HepG2 (cell line): ENCODE results near the gene C19orf44. TPM values are rescaled to one million over a fixed set of nuclear protein-coding genes. Genes with fewer than 3 reads are reported as not detected.

Experiments
- ATAC-seq: fragments of 200-7000 bp; cut with Tn5 transposase; 3 replicates; pipeline ENCODE4 v1.9.1; 2020; ENCODE audit warnings: mild to moderate bottlenecking, moderate library complexity
- BruUV-seq: library from RNA; stranded (reverse); fragments of 400-500 nt; replicated peaks from 2 replicates; lab custom pipeline; 2021; lab: Mats Ljungman, UMichigan
- CTCF ChIA-PET: fragments of 300-600 bp; formaldehyde crosslinking; extraction: SDS; loops from one replicate; lab custom pipeline; 2021; ENCODE audit warnings: low total read pairs, inconsistent platforms, low intra/inter-chr PET ratio; lab: Yijun Ruan, JAX
- POLR2A ChIA-PET: fragments of 350-600 bp; sonication (Branson Sonifier 250); formaldehyde crosslinking; loops from one replicate; lab custom pipeline; 2020; ENCODE audit warnings: antibody characterized with exemption, inconsistent platforms; lab: Yijun Ruan, JAX
- DNase-seq: peaks from one replicate; pipeline ENCODE4 v3.0.0-alpha.2; 2015; ENCODE audit warnings: low spot score
- FAIRE-seq: peaks from 3 replicates; lab custom pipeline; 2011; peaks lifted over from hg19 to GRCh38; lab: Jason Lieb, UNC
- H2AFZ ChIP-seq: one replicate; pipeline ENCODE4 v1.6.1; 2011; ENCODE audit warnings: low read length, inconsistent platforms
- H3K27ac ChIP-seq: fragments of 300-600 bp; 3 replicates; pipeline ENCODE4 v1.8.0; 2011; ENCODE audit warnings: mixed run types, mild to moderate bottlenecking, mixed read lengths, low read length, inconsistent platforms; ENCODE audit not compliant: insufficient read depth; ENCODE audit errors: extremely low read length
- H3K27me3 ChIP-seq, 2 experiments: fragments of 200-600 bp in 1 of 2; 2 replicates in 1 of 2; 3 replicates in 1 of 2; pipeline versions ENCODE4 v1.6.0 to v1.8.0; 2011; ENCODE audit warnings: low read length in 2 of 2, mild to moderate bottlenecking in 2 of 2, moderate library complexity in 2 of 2, inconsistent platforms in 1 of 2; ENCODE audit not compliant: insufficient read depth in 2 of 2, control insufficient read depth in 1 of 2
- H3K36me3 ChIP-seq, 2 experiments: fragments of 200-600 bp in 1 of 2; replicated peaks in 1 of 2; 2 replicates in 1 of 2; 3 replicates in 1 of 2; pipeline versions ENCODE4 v1.5.1 to v1.8.0; 2011; ENCODE audit warnings: low read length in 2 of 2, inconsistent platforms in 1 of 2; ENCODE audit not compliant: insufficient read depth in 2 of 2, control insufficient read depth in 1 of 2
- H3K4me1 ChIP-seq: 2 replicates; pipeline ENCODE4 v1.5.1; 2012; ENCODE audit warnings: low read length, inconsistent platforms; ENCODE audit not compliant: insufficient read depth
- H3K4me2 ChIP-seq: 2 replicates; pipeline ENCODE4 v1.6.0; 2011; ENCODE audit warnings: low read depth, low read length, inconsistent platforms
- H3K4me3 ChIP-seq, 3 experiments: fragments of 200-600 bp in 1 of 3; sonication (generic), shearing (Covaris generic) in 1 of 3; replicated peaks in 1 of 3; 2 replicates each; pipeline ENCODE4 v1.5.1; 2011 to 2016; ENCODE audit warnings: low read length in 3 of 3, inconsistent platforms in 2 of 3, low read depth in 2 of 3, mild to moderate bottlenecking in 2 of 3, control low read depth in 1 of 3, mixed read lengths in 1 of 3; ENCODE audit not compliant: insufficient read depth in 1 of 3
- H3K79me2 ChIP-seq: one replicate; pipeline ENCODE4 v1.6.1; 2011; ENCODE audit warnings: low read length, inconsistent platforms; ENCODE audit not compliant: insufficient read depth
- H3K9ac ChIP-seq: 2 replicates; pipeline ENCODE4 v1.6.0; 2011; ENCODE audit warnings: mild to moderate bottlenecking, low read depth, low read length, inconsistent platforms; ENCODE audit not compliant: insufficient read depth
- H3K9me3 ChIP-seq: 2 replicates; pipeline ENCODE4 v1.5.1; 2012; ENCODE audit warnings: mild to moderate bottlenecking, low read length
- H4K20me1 ChIP-seq: 2 replicates; pipeline ENCODE4 v1.6.0; 2011; ENCODE audit warnings: inconsistent platforms, mild to moderate bottlenecking, low read length, moderate library complexity; ENCODE audit not compliant: insufficient read depth
- BCL6 ChIP-seq: IDR thresholded peaks from 2 replicates; pipeline ENCODE4 v1.6.1; 2016; ENCODE audit warnings: missing genetic modification reagents, missing compliant biosample characterization
- EEA1 ChIP-seq: sonication (generic); formaldehyde crosslinking; IDR thresholded peaks from 2 replicates; pipeline ENCODE4 v1.5.1; 2020; ENCODE audit warnings: mild to moderate bottlenecking, missing genetic modification reagents, borderline replicate concordance
- KAT8 ChIP-seq: IDR thresholded peaks from 2 replicates; pipeline ENCODE4 v1.6.1; 2016; ENCODE audit warnings: missing genetic modification reagents, missing compliant biosample characterization
- NR2F2 ChIP-seq: IDR thresholded peaks from 2 replicates; pipeline ENCODE4 v1.6.1; 2012; ENCODE audit warnings: low read depth, inconsistent platforms, borderline replicate concordance
- ZKSCAN1 ChIP-seq: fragments of 150-350 bp; IDR thresholded peaks from 2 replicates; pipeline ENCODE4 v1.6.1; 2014; ENCODE audit warnings: low read length
- ZMAT5 ChIP-seq: sonication (generic); formaldehyde crosslinking; IDR thresholded peaks from 2 replicates; pipeline ENCODE4 v1.5.0; 2020; ENCODE audit warnings: mild to moderate bottlenecking, low read depth, missing genetic modification reagents, borderline replicate concordance
- ZNF121 ChIP-seq: sonication (generic); formaldehyde crosslinking; IDR thresholded peaks from 2 replicates; pipeline ENCODE4 v1.5.0; 2020; ENCODE audit warnings: mild to moderate bottlenecking, missing genetic modification reagents
- ZNF225 ChIP-seq: sonication (generic); formaldehyde crosslinking; IDR thresholded peaks from 2 replicates; pipeline ENCODE4 v1.4.0; 2020; ENCODE audit warnings: mild to moderate bottlenecking, missing genetic modification reagents
- ZNF331 ChIP-seq: sonication (generic); formaldehyde crosslinking; IDR thresholded peaks from 2 replicates; pipeline ENCODE4 v1.4.0; 2020; ENCODE audit warnings: missing genetic modification reagents
- ZNF572 ChIP-seq: sonication (generic); formaldehyde crosslinking; IDR thresholded peaks from 2 replicates; pipeline ENCODE4 v1.5.1; 2020; ENCODE audit warnings: mild to moderate bottlenecking, missing genetic modification reagents
- ZNF644 ChIP-seq: IDR thresholded peaks from 2 replicates; pipeline ENCODE4 v1.6.1; 2016; ENCODE audit warnings: low read depth
- ZNF646 ChIP-seq: sonication (generic); formaldehyde crosslinking; IDR thresholded peaks from 2 replicates; pipeline ENCODE4 v1.9.0; 2021; ENCODE audit warnings: mild to moderate bottlenecking, missing genetic modification reagents
- ZNF687 ChIP-seq: sonication (generic); formaldehyde crosslinking; IDR thresholded peaks from 2 replicates; pipeline ENCODE4 v1.5.1; 2020; ENCODE audit warnings: mild to moderate bottlenecking, missing genetic modification reagents, moderate library complexity
- WGBS: methylation state at CpG from one replicate; pipeline ENCODE4 v1.1.6; 2017; ENCODE audit warnings: low lambda C conversion rate; 5-methylcytosine and 5-hydroxymethylcytosine counted together
- in situ Hi-C: cut with HindIII; loops from 2 replicates; pipeline ENCODE4 v1.10.0; 2017; ENCODE audit warnings: low pct_unique_long_range_greater_than_20kb; ENCODE audit not compliant: extremely low pct_ligation_motif_present
- intact Hi-C: fragments of 100-400 bp; cut with micrococcal nuclease; formaldehyde crosslinking; loops from one replicate; pipeline ENCODE4 v1.10.0; 2022; ENCODE audit not compliant: unreplicated experiment
- polyA plus RNA-seq, 8 experiments: library from polyadenylated mRNA; depleted of rRNA in 3 of 8; stranded (reverse) in 7 of 8; unstranded in 1 of 8; fragments of >200 nt; fragmentation: Illumina TruSeq in 4 of 8; extraction: Trizol in 4 of 8; gene quantifications; 2 replicates each; pipeline versions ENCODE4 v1.2.1 to v1.2.3, GENCODE V29; 2011 to 2016; ENCODE audit warnings: low read depth in 4 of 8, missing spikeins in 1 of 8, mixed read lengths in 1 of 8; ENCODE audit not compliant: insufficient read depth in 1 of 8
- total RNA-seq, 5 experiments: library from RNA; depleted of rRNA; stranded (reverse); fragments of >200 nt; fragmentation: Illumina TruSeq; extraction: Trizol; gene quantifications; 2 replicates each; pipeline ENCODE4 v1.2.3, GENCODE V29; 2016; ENCODE audit warnings: low read depth in 1 of 5

C19orf44 gene
- total and polyA plus RNA-seq, 2 of the 13 experiments (the other 11 are each of a cell fraction or from before 2014, with no cell fraction given), result 3.2 to 4.3 TPM

- Histone ChIP-seq H3K79me2 (no peaks in the 10 kb centered on the region), H3K4me2 (no peak overlapping the region), H3K9ac (no peak overlapping the region), H2AFZ (no peak overlapping the region), H3K4me3 (no peak overlapping the region), H3K9me3 (no peaks in the 10 kb centered on the region), H4K20me1 (no peaks in the 10 kb centered on the region), H3K27ac (no peak overlapping the region), H3K4me1 (no peaks in the 10 kb centered on the region), H3K27me3 (no peaks in the 10 kb centered on the region), H3K36me3 (peaks cover 7 to 32% of the 10 kb centered on the region in 2 experiments; a peak in 3 of 5 replicates)
- POLR2A ChIA-PET, result no interaction called here
- no TSS peak for BruUV-seq
- in situ Hi-C loops (no loop called here), intact Hi-C loops (no loop called here)
- ATAC-seq, result no peak
- CTCF ChIA-PET, result no interaction called here
- no peak for DNase-seq
- FAIRE-seq, result no peak
- WGBS, result 97% methylated on average over 3 of the region's 3 CpGs
- TF ChIP-seq ZNF646 (CRISPR knock-in tag) (no peak), ZMAT5 (CRISPR knock-in tag) (no peak), EEA1 (no peak), KAT8 (CRISPR knock-in tag) (no peak), ZNF687 (CRISPR knock-in tag) (no peak), ZNF121 (CRISPR knock-in tag) (no peak), ZKSCAN1 (no peak), NR2F2 (no peak), ZNF331 (no peak), BCL6 (CRISPR knock-in tag) (no peak), ZNF644 (CRISPR knock-in tag) (no peak), ZNF225 (CRISPR knock-in tag) (no peak), ZNF572 (CRISPR knock-in tag) (no peak)
Observed at GRCh38 chr19:16504271-16504670, 8.1 kb downstream of the C19orf44 start.
